Endothelial cell of umbilical vein (primary cell): ENCODE data around the gene MEF2A.

Source experiments
- EZH2 ChIP-seq: IDR thresholded peaks from 2 replicates; pipeline ENCODE4 v1.6.1; 2012; ENCODE audit warnings: borderline replicate concordance, low read depth, mild to moderate bottlenecking, moderate library complexity, low read length, inconsistent platforms; ENCODE audit not compliant: severe bottlenecking
- MAX ChIP-seq: IDR thresholded peaks from 2 replicates; pipeline ENCODE4 v1.6.1; 2011; ENCODE audit not compliant: insufficient read depth, insufficient read length
- POLR2A ChIP-seq: IDR thresholded peaks from 2 replicates; pipeline ENCODE4 v1.6.1; 2012; ENCODE audit warnings: low read depth, mild to moderate bottlenecking, control low read depth, low read length
- POLR2AphosphoS5 ChIP-seq: IDR thresholded peaks from 2 replicates; pipeline ENCODE4 v1.6.1; 2012; ENCODE audit warnings: low read depth, mild to moderate bottlenecking, control low read depth, low read length, moderate library complexity; ENCODE audit not compliant: insufficient read depth
- TF ChIP-seq, protein P1 (sequence below), 2 donors: IDR thresholded peaks; 1 replicate in 1 of 2; 2 replicates in 1 of 2; pipeline ENCODE4 v1.5.1; 2011; ENCODE audit warnings: low read length in 2 of 2, mild to moderate bottlenecking in 2 of 2, moderate library complexity in 2 of 2, control low read depth in 1 of 2, inconsistent platforms in 1 of 2, low read depth in 1 of 2; ENCODE audit not compliant: insufficient read depth in 1 of 2; ENCODE audit errors: extremely low read depth in 1 of 2

DNA sequence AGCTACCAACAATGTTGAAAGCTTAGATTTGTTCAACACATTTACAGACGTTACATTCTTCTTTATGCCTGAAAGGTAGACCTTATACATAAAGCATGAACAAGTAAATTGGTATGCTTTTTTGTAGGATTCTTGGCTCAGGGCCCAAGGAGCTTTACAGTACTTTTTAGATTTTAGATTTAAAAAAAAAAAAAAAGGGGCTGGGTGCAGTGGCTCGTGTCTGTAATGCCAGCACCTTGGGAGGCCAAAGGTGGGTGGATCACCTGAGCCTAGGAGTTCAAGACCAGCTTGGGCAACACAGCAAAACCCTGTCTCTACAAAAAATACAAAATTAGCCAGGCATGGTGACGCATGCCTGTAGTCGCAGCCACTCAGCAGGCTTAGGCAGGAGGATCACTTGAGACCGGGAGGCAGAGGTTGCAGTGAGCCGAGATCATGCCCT lies 39.7 kb downstream of the MEF2A start:
- TF ChIP-seq EZH2 (no peak), POLR2A (no peak), POLR2AphosphoS5 (no peak), MAX (no peak)
- TF ChIP-seq, protein P1, sequence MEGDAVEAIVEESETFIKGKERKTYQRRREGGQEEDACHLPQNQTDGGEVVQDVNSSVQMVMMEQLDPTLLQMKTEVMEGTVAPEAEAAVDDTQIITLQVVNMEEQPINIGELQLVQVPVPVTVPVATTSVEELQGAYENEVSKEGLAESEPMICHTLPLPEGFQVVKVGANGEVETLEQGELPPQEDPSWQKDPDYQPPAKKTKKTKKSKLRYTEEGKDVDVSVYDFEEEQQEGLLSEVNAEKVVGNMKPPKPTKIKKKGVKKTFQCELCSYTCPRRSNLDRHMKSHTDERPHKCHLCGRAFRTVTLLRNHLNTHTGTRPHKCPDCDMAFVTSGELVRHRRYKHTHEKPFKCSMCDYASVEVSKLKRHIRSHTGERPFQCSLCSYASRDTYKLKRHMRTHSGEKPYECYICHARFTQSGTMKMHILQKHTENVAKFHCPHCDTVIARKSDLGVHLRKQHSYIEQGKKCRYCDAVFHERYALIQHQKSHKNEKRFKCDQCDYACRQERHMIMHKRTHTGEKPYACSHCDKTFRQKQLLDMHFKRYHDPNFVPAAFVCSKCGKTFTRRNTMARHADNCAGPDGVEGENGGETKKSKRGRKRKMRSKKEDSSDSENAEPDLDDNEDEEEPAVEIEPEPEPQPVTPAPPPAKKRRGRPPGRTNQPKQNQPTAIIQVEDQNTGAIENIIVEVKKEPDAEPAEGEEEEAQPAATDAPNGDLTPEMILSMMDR (IDR thresholded peaks at IDR 0.05; ENCODE audit: extremely low read depth in 1 of 2, insufficient read depth in 1 of 2, low read depth in 1 of 2, low read length in 2 of 2) = no peak
